Sigmoid colon (tissue), 4 donors: ENCODE measurements around the gene ADK.

Experiments
- EP300 ChIP-seq, 4 donors: sonication (generic); formaldehyde crosslinking; IDR thresholded peaks; one replicate each; pipeline ENCODE4 v1.6.1; 2017; ENCODE audit warnings: antibody characterized with exemption in 4 of 4
- POLR2A ChIP-seq, 2 donors: fragments of 450-650 bp; IDR thresholded peaks; one replicate each; pipeline ENCODE4 v1.6.1; 2016; ENCODE audit warnings: antibody characterized with exemption in 2 of 2, mild to moderate bottlenecking in 2 of 2, moderate library complexity in 2 of 2
- POLR2AphosphoS5 ChIP-seq, 4 donors: sonication (generic); formaldehyde crosslinking; IDR thresholded peaks; one replicate each; pipeline ENCODE4 v1.6.1; 2017; ENCODE audit warnings: antibody characterized with exemption in 4 of 4
- TF ChIP-seq, protein P1 (sequence below), 4 experiments: fragments of 450-650 bp in 3 of 4; fragments of 200-600 bp in 1 of 4; IDR thresholded peaks; one replicate each; pipeline ENCODE4 v1.5.1; 2016 to 2019; ENCODE audit warnings: antibody characterized with exemption in 4 of 4, mild to moderate bottlenecking in 3 of 4, moderate library complexity in 2 of 4

DNA sequence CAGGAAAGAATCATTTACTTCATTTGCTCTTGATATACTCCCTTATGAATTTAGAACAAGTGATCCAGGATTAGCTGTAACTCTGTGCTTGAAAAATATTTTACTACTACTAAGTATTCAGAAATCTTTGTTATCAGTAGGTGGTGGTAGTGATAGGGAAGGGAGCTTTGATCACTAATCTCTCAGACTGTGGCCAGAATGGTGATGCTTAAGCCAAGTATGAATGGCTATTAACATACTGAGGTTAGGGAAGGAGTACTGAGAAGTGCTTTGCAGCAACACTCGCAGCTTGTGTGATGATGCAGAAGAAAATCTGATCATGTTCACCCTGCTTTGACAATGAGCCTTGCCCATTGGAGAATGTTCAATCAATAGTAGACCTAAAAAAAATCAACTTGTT, 29.7 kb upstream of the ADK start:
- TF ChIP-seq, protein P1, sequence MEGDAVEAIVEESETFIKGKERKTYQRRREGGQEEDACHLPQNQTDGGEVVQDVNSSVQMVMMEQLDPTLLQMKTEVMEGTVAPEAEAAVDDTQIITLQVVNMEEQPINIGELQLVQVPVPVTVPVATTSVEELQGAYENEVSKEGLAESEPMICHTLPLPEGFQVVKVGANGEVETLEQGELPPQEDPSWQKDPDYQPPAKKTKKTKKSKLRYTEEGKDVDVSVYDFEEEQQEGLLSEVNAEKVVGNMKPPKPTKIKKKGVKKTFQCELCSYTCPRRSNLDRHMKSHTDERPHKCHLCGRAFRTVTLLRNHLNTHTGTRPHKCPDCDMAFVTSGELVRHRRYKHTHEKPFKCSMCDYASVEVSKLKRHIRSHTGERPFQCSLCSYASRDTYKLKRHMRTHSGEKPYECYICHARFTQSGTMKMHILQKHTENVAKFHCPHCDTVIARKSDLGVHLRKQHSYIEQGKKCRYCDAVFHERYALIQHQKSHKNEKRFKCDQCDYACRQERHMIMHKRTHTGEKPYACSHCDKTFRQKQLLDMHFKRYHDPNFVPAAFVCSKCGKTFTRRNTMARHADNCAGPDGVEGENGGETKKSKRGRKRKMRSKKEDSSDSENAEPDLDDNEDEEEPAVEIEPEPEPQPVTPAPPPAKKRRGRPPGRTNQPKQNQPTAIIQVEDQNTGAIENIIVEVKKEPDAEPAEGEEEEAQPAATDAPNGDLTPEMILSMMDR (IDR thresholded peaks at IDR 0.05) = no peak
- TF ChIP-seq POLR2AphosphoS5 (IDR thresholded peaks at IDR 0.05) (no peak), POLR2A (IDR thresholded peaks at IDR 0.05) (no peak), EP300 (IDR thresholded peaks at IDR 0.05) (no peak)
